ENCODE measurements around the gene ATP8B4. TPM values are rescaled to one million over a fixed set of nuclear protein-coding genes. Genes with fewer than 3 reads are reported as not detected.

ATP8B4 gene
- total and polyA plus RNA-seq, 2 of the 8 experiments (the other 6 are each of a cell fraction or from before 2014, with no cell fraction given), result 0.17 to 0.24 TPM

- no peak for TF ChIP-seq E2F6 (IDR thresholded peaks at IDR 0.05)
Observed at GRCh38 chr15:50075319-50075718, 43.7 kb downstream of the ATP8B4 start (continued).
